GM12892 (cell line): ENCODE results near the gene CSNK2A1.
"Not testable (repeated sequence)": the region's sequence is repeated elsewhere in the genome, so short reads cannot be mapped to it uniquely, and the experiment has no call there.

Experiments used
- DNase-seq: peaks from one replicate; pipeline ENCODE4 v3.0.0; 2011; ENCODE audit not compliant: insufficient read length
- FAIRE-seq: peaks from 2 replicates; lab custom pipeline; 2011; peaks lifted over from hg19 to GRCh38; lab: Jason Lieb, UNC
- POLR2A ChIP-seq: IDR thresholded peaks from 2 replicates; pipeline ENCODE4 v1.6.1; 2011; ENCODE audit warnings: low read depth, low read length, control low read depth
- POLR2AphosphoS5 ChIP-seq: IDR thresholded peaks from 2 replicates; pipeline ENCODE4 v1.6.1; 2011; ENCODE audit warnings: low read depth, low read length, control low read depth
- TAF1 ChIP-seq: IDR thresholded peaks from 2 replicates; pipeline ENCODE4 v1.6.1; 2011; ENCODE audit warnings: low read depth, mild to moderate bottlenecking, control low read depth, low read length, borderline replicate concordance

Gene CSNK2A1

GRCh38 chr20:528923-529604, 14.5 kb downstream of the CSNK2A1 start:
- no peak for DNase-seq
- FAIRE-seq = no peak
- TF ChIP-seq TAF1 (no peak), POLR2A (no peak), POLR2AphosphoS5 (no peak)

DNA sequence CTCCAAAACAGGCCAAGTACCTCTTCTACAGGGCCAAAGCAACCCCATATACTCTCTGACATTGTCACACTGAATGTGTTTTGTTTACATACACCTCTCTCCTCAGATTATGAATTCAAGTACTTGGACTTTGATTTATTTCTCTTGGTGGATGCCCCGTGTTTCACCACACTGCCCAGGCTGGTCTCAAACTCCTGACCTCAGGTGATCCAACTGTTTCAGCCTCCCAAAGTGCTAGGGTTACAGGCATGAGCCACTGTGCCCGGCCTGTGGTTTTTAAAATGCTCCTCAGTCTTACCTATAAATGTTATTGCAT, 16.1 kb downstream of the CSNK2A1 start:
- no peak for DNase-seq
- FAIRE-seq = no peak
- no peak for TF ChIP-seq POLR2A
- no peak for TF ChIP-seq POLR2AphosphoS5
- no peak for TF ChIP-seq TAF1

DNA sequence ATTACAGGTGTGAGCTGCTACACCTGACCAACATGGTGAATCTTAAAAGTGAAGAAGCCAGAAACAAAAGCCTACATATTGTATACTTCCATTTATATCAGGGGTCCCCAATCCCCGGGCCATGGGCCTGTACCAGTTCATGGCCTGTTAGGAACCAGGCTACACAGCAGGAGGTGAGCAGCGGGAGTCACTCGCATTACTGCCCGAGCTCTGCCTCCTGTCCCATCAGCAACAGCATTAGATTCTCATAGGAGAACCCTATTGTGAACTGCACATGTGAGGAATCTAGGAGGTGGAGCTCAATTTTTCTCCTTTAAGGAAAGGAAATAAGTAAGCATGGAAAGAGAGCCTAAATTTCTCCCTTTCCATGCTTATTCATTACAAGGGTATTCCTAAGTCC, 21.7 kb downstream of the CSNK2A1 start:
- TF ChIP-seq POLR2A (no peak), POLR2AphosphoS5 (no peak), TAF1 (no peak)
- FAIRE-seq (no peak), DNase-seq (no peak)

GRCh38 chr20:519999-520398, 23.6 kb downstream of the CSNK2A1 start:
- DNase-seq = no peak
- no peak for TF ChIP-seq POLR2AphosphoS5
- no peak for TF ChIP-seq TAF1
- TF ChIP-seq POLR2A = no peak
- no peak for FAIRE-seq

- DNase-seq (no peak), FAIRE-seq (no peak)
- no peak for TF ChIP-seq POLR2AphosphoS5
- no peak for TF ChIP-seq POLR2A
- TF ChIP-seq TAF1 = no peak
Observed at GRCh38 chr20:517221-517620, 26.4 kb downstream of the CSNK2A1 start.

DNA sequence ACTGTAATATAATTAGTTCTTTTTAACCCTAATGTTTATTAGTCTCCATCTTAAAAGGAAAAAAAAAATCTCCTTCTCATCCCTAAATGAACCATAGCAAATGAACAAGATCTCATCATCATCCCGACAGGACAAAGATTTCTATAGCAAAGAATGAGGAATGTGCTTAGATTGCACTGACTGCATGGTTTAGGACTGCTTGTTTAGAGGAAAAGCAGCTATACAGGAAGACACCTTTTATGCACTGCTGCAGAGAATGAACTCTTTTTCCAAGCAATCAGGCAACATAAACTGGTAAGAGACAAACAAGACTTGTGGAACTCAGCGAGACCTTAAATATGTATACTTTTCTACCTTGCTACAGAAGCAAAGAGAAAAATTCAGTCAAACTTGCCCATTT, 26.8 kb downstream of the CSNK2A1 start:
- TF ChIP-seq POLR2AphosphoS5 = no peak
- no peak for TF ChIP-seq TAF1
- no peak for TF ChIP-seq POLR2A
- DNase-seq (no peak), FAIRE-seq (no peak)

- FAIRE-seq (no peak), DNase-seq (no peak)
- TF ChIP-seq TAF1 (no peak), POLR2AphosphoS5 (no peak), POLR2A (no peak)
Observed at GRCh38 chr20:515696-516095, 27.9 kb downstream of the CSNK2A1 start.

DNA sequence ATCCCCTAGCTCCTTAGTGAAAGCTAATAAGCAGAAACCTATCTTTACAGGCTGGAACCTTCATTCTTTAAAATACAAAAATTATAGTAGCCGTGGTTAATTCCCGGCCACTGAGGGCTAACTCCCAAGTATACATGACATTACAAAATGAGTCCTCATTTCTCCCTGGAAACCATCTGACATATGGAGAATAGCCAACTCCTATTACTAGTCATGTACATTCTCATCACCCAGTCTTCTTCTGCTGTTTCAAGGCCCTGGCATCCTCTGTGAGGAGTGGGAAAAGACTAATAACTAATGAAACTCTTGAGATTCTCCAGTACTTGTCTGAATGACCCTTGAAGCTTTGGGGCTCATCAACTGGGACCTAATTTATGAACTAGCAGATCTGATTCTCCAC, 30.2 kb downstream of the CSNK2A1 start:
- TF ChIP-seq POLR2AphosphoS5 = no peak
- DNase-seq (no peak), FAIRE-seq (no peak)

DNA sequence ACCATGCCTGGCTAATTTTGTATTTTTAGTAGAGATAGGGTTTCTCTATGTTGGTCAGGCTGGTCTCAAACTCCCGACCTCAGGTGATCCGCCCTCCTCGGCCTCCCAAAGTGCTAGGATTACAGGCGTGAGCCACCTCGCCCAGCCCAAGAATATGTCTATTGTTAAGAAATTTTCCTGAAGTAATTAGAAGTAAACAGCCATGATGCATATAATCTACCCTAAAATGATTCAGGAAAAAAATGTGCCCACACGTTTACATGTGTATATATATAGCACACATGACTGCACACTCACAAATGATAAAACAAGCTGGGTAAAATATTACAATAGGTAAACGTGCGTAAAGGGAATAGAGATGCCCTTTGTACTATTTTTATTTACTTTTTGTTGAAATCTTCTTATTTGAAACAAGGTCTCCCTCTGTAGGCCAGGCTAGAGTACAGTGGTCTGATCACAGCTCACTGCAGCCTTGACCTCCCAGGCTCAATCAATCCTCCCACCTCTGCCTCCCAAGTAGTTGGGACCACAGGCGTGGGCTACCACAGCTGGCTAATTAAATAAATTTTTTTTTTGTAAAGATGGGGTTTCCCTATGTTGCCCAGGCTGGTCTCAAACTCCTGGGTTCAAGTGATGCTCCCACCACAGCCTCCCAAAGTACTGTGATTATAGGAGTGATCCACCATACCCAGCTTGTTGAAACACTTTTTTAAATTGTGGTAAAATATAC, 33.1 kb downstream of the CSNK2A1 start:
- FAIRE-seq, DNase-seq: not testable (repeated sequence)

GRCh38 chr20:508364-508787, 35.2 kb downstream of the CSNK2A1 start:
- peak; percentile 50 for FAIRE-seq
- DNase-seq = not testable (repeated sequence)

- DNase-seq (no peak), FAIRE-seq (no peak)
- TF ChIP-seq POLR2A = no peak
- no peak for TF ChIP-seq TAF1
- TF ChIP-seq POLR2AphosphoS5 = no peak
Observed at GRCh38 chr20:507761-508332, 35.7 kb downstream of the CSNK2A1 start.

GRCh38 chr20:507006-507758, 36.4 kb downstream of the CSNK2A1 start:
- TF ChIP-seq POLR2A = no peak
- no peak for TF ChIP-seq TAF1
- no peak for TF ChIP-seq POLR2AphosphoS5
- no peak for FAIRE-seq
- no peak for DNase-seq
